Measurements from ENCODE around the gene NEXN.
"Not testable (repeated sequence)": the region's sequence is repeated elsewhere in the genome, so short reads cannot be mapped to it uniquely, and the experiment has no call there.

Gene NEXN

DNA sequence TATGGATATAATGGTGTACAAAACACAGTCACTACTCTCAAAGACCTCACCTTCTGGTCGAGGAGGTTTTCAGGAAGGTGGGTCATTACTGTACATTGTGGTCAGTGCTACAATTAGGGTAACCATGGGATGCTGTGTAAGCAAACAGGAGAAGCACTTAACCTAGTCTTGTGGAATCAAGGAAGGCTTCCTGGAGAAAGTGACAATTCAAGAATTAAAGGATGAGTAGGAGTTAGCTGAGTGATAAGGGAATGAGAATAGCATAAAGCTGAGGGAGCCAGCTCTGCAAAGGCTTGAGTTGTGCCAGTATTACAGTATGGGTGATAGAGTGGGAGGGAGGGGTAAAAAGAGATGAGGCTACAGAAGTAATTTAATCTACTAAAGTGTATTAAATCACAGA is 17.2 kb downstream of the NEXN start:
- H3K36me3 ChIP-seq (ENCODE audit: insufficient read depth, insufficient read length, low read length): peaks cover 19% of the 10 kb centered on the region
- TF ChIP-seq ZNF274 (IDR thresholded peaks at IDR 0.05; ENCODE audit: low read depth, low read length) (no peak), SUZ12 (IDR thresholded peaks at IDR 0.05; ENCODE audit: extremely low read depth, insufficient read depth, insufficient read length) (no peak), YY1 (IDR thresholded peaks at IDR 0.05; ENCODE audit: insufficient read depth, insufficient read length) (no peak)

DNA sequence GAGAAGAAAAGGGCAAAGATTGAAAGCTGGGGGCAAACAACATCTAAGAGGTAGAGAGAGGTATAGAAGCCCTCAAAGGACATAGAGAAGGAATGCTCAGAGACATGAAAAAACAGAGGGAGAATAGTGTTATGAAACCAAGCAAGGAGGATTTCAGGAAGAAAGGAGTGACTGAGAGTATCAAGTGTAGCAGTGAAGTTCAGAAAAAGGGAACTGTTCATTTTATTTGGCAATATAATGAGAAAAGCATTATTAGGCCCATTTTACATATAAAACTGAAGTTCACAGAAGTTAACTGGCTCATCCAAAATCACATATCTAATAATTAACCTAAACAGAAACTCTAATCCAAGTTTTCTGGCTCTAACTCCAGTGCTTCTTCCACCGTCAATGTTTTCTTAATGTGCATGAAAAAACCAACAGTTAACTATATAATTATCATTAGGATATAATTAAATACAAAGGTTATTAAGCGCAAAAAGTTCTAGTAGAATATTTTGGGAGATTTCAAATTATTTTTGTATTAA is 17.7 kb downstream of the NEXN start:
- TF ChIP-seq YY1 (IDR thresholded peaks at IDR 0.05; ENCODE audit: insufficient read depth, insufficient read length) (no peak), SUZ12 (IDR thresholded peaks at IDR 0.05; ENCODE audit: extremely low read depth, insufficient read depth, insufficient read length) (no peak), ZNF274 (IDR thresholded peaks at IDR 0.05; ENCODE audit: low read depth, low read length) (no peak)
- no peak overlapping the region for H3K9ac ChIP-seq (ENCODE audit: insufficient read length, low read depth)
- H3K4me1 ChIP-seq (ENCODE audit: insufficient read depth, insufficient read length): no peaks in the 10 kb centered on the region
- H3K9me3 ChIP-seq (ENCODE audit: insufficient read depth, low read length): no peaks in the 10 kb centered on the region
- H3K4me3 ChIP-seq (ENCODE audit: insufficient read length, low read depth): no peak overlapping the region
- H3K36me3 ChIP-seq (ENCODE audit: insufficient read depth, insufficient read length, low read length): peaks cover 22% of the 10 kb centered on the region
- DNase-seq (ENCODE audit: low read depth, low spot score): no peak
- H3K27me3 ChIP-seq (ENCODE audit: insufficient read depth, insufficient read length): no peaks in the 10 kb centered on the region

More for the DNA sequence above, 17.2 kb downstream of the NEXN start:
- Histone ChIP-seq H3K9ac (ENCODE audit: insufficient read length, low read depth) (no peak overlapping the region), H3K9me3 (ENCODE audit: insufficient read depth, low read length) (no peaks in the 10 kb centered on the region), H3K27me3 (ENCODE audit: insufficient read depth, insufficient read length) (no peaks in the 10 kb centered on the region), H3K4me1 (ENCODE audit: insufficient read depth, insufficient read length) (no peaks in the 10 kb centered on the region), H3K4me3 (ENCODE audit: insufficient read length, low read depth) (no peak overlapping the region)
- no peak for DNase-seq (ENCODE audit: low read depth, low spot score)

DNA sequence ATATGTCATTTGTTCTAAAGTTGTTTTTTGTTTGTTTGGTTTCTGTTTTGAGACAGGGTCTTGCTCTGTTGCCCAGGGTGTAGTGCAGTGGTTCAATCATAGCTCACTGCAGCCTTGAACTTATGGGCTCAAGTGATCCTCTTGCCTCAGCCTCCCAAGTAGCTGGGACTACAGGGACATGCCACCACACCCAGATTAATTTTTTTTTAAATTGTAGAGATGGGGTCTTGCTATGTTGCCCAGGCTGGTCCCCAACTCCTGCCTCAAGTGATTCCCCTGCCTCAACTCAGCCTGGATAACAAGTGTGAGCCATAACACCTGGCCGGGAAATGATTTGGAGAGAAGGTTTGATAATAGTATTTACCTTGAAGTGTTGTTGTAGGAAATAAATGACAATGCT is 18.2 kb downstream of the NEXN start:
- Histone ChIP-seq H3K27me3 (ENCODE audit: insufficient read depth, insufficient read length) (no peaks in the 10 kb centered on the region), H3K36me3 (ENCODE audit: insufficient read depth, insufficient read length, low read length) (peaks cover 22% of the 10 kb centered on the region), H3K9ac (ENCODE audit: insufficient read length, low read depth) (no peak overlapping the region), H3K4me3 (ENCODE audit: insufficient read length, low read depth) (no peak overlapping the region), H3K9me3 (ENCODE audit: insufficient read depth, low read length) (no peaks in the 10 kb centered on the region), H3K4me1 (ENCODE audit: insufficient read depth, insufficient read length) (no peaks in the 10 kb centered on the region)
- no peak for TF ChIP-seq SUZ12 (IDR thresholded peaks at IDR 0.05; ENCODE audit: extremely low read depth, insufficient read depth, insufficient read length)
- no peak for TF ChIP-seq ZNF274 (IDR thresholded peaks at IDR 0.05; ENCODE audit: low read depth, low read length)
- no peak for TF ChIP-seq YY1 (IDR thresholded peaks at IDR 0.05; ENCODE audit: insufficient read depth, insufficient read length)
- DNase-seq (ENCODE audit: low read depth, low spot score): no peak

DNA sequence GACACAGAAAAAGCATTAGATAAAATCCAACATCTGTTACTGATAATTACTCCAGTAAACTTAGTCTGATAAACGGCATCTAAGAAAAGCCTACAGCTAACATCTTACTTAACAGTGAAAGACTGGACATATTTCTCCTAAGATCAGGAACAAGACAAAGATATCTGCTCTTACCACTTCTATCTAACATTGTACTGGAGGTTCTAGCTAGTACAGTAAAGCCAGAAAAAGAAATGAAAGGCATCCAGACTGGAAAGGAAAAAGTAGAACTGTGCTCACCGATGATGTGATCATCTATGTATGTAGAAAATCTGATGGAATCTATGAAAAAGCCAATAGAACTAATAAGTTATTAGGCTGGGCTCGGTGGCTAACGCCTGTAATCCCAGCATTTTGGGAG is 21.7 kb downstream of the NEXN start:
- no peak for TF ChIP-seq YY1 (IDR thresholded peaks at IDR 0.05; ENCODE audit: insufficient read depth, insufficient read length)
- TF ChIP-seq ZNF274 (IDR thresholded peaks at IDR 0.05; ENCODE audit: low read depth, low read length): no peak
- no peak for TF ChIP-seq SUZ12 (IDR thresholded peaks at IDR 0.05; ENCODE audit: extremely low read depth, insufficient read depth, insufficient read length)
- DNase-seq (ENCODE audit: low read depth, low spot score): no peak
- H3K4me3 ChIP-seq (ENCODE audit: insufficient read length, low read depth): no peak overlapping the region
- no peaks in the 10 kb centered on the region for H3K9me3 ChIP-seq (ENCODE audit: insufficient read depth, low read length)
- no peak overlapping the region for H3K9ac ChIP-seq (ENCODE audit: insufficient read length, low read depth)
- H3K27me3 ChIP-seq (ENCODE audit: insufficient read depth, insufficient read length): no peaks in the 10 kb centered on the region
- no peaks in the 10 kb centered on the region for H3K4me1 ChIP-seq (ENCODE audit: insufficient read depth, insufficient read length)
- peaks cover 10% of the 10 kb centered on the region for H3K36me3 ChIP-seq (ENCODE audit: insufficient read depth, insufficient read length, low read length)

DNA sequence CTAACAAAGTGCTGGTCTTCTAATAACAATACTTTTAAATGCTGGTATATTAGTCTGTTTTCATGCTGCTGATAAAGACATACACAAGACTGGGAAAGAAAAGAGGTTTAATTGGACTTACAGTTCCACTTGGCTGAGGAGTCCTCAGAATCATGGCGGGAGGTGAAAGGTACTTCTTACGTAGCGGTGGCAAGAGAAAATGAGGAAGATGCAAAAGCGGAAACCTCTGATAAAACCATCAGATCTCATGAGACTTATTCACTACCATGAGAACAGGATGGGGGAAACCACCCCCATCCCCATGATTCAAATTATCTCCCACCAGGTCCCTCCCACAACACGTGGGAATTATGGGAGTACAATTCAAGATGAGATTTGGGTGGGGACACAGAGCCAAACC is 30.5 kb downstream of the NEXN start:
- H3K4me1 ChIP-seq (ENCODE audit: insufficient read depth, insufficient read length); H3K4me3 ChIP-seq (ENCODE audit: insufficient read length, low read depth); H3K27me3 ChIP-seq (ENCODE audit: insufficient read depth, insufficient read length); H3K9ac ChIP-seq (ENCODE audit: insufficient read length, low read depth); DNase-seq (ENCODE audit: low read depth, low spot score); H3K9me3 ChIP-seq (ENCODE audit: insufficient read depth, low read length): not testable (repeated sequence)
- peaks cover 45% of the 10 kb centered on the region for H3K36me3 ChIP-seq (ENCODE audit: insufficient read depth, insufficient read length, low read length)

DNA sequence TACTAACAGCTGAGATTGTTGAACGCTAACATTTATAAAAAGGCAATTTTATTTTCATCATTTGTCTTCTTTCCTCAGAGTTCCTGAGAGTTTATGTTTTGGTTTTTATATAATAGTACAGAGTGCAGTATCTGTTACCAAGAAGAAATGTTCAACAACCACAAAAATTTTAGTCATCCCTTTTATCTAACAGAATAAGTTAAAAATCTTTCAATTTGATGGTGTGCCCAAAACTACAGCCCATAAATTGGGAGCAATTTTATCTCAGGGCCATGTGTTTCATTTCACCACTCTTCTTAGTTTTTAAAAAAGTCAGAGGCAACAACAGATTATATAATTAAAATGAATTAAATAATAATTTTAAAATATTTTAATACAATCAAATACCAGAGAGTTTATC is 37.1 kb downstream of the NEXN start:
- no peaks in the 10 kb centered on the region for H3K27me3 ChIP-seq (ENCODE audit: insufficient read depth, insufficient read length)
- no peak overlapping the region for H3K9ac ChIP-seq (ENCODE audit: insufficient read length, low read depth)
- H3K4me1 ChIP-seq (ENCODE audit: insufficient read depth, insufficient read length): no peaks in the 10 kb centered on the region
- H3K4me3 ChIP-seq (ENCODE audit: insufficient read length, low read depth): no peak overlapping the region
- H3K9me3 ChIP-seq (ENCODE audit: insufficient read depth, low read length): no peaks in the 10 kb centered on the region
- DNase-seq (ENCODE audit: low read depth, low spot score): no peak
- TF ChIP-seq ZNF274 (IDR thresholded peaks at IDR 0.05; ENCODE audit: low read depth, low read length) (no peak), YY1 (IDR thresholded peaks at IDR 0.05; ENCODE audit: insufficient read depth, insufficient read length) (no peak), SUZ12 (IDR thresholded peaks at IDR 0.05; ENCODE audit: extremely low read depth, insufficient read depth, insufficient read length) (no peak)
- H3K36me3 ChIP-seq (ENCODE audit: insufficient read depth, insufficient read length, low read length): peaks cover 68% of the 10 kb centered on the region

DNA sequence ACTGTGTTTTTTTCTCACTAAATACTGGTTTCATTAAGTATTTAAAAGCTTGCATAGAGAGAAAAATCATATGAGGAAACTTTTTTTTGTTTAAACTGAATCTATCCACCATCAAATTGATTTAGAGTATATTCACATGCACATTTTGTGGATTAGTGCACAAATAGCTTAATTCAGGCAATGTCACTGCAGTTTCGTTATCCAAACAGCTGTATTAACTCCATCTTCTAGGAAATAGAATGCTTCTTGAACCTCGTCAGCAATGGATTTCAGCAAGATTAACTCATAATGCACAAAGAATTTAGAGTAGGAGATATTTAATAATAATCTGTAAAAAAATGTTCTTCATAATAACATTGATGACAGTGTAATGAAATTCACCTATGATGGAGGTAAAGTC is 37.5 kb downstream of the NEXN start:
- no peaks in the 10 kb centered on the region for H3K4me1 ChIP-seq (ENCODE audit: insufficient read depth, insufficient read length)
- DNase-seq (ENCODE audit: low read depth, low spot score): no peak
- no peak overlapping the region for H3K9ac ChIP-seq (ENCODE audit: insufficient read length, low read depth)
- no peak for TF ChIP-seq SUZ12 (IDR thresholded peaks at IDR 0.05; ENCODE audit: extremely low read depth, insufficient read depth, insufficient read length)
- TF ChIP-seq YY1 (IDR thresholded peaks at IDR 0.05; ENCODE audit: insufficient read depth, insufficient read length): no peak
- TF ChIP-seq ZNF274 (IDR thresholded peaks at IDR 0.05; ENCODE audit: low read depth, low read length): no peak
- H3K4me3 ChIP-seq (ENCODE audit: insufficient read length, low read depth): no peak overlapping the region
- H3K9me3 ChIP-seq (ENCODE audit: insufficient read depth, low read length): no peaks in the 10 kb centered on the region
- H3K27me3 ChIP-seq (ENCODE audit: insufficient read depth, insufficient read length): no peaks in the 10 kb centered on the region
- H3K36me3 ChIP-seq (ENCODE audit: insufficient read depth, insufficient read length, low read length): peaks cover 70% of the 10 kb centered on the region

Data from NT2/D1 (cell line).